WTC11 (cell line): ENCODE results near the gene FAM47E.

Source experiments
- CREB1 ChIP-seq: sonication (generic); formaldehyde crosslinking; IDR thresholded peaks from 2 replicates; pipeline ENCODE4 v1.8.0; 2023; ENCODE audit warnings: mild to moderate bottlenecking, missing genetic modification reagents
- KAT7 ChIP-seq: sonication (generic); formaldehyde crosslinking; IDR thresholded peaks from 2 replicates; pipeline ENCODE4 v1.8.1; 2023; ENCODE audit warnings: missing genetic modification reagents, mild to moderate bottlenecking, borderline replicate concordance
- NFYB ChIP-seq: sonication (generic); formaldehyde crosslinking; conservative IDR thresholded peaks from 2 replicates; pipeline ENCODE4 v1.8.0; 2022; ENCODE audit warnings: low read depth, missing genetic modification reagents
- SOX15 ChIP-seq: fragments of 250-450 bp; sonication (Bioruptor Pico); IDR thresholded peaks from 2 replicates; pipeline ENCODE4 v1.9.0; 2021; ENCODE audit warnings: mild to moderate bottlenecking
- TF ChIP-seq, protein P1 (sequence below): sonication (generic); formaldehyde crosslinking; IDR thresholded peaks from 2 replicates; pipeline ENCODE4 v1.8.1; 2023; ENCODE audit warnings: mild to moderate bottlenecking, missing genetic modification reagents, moderate library complexity
- TF ChIP-seq, protein P2 (sequence below): fragments of 200-600 bp; IDR thresholded peaks from 2 replicates; pipeline ENCODE4 v1.8.0; 2022; ENCODE audit warnings: antibody characterized with exemption
- TF ChIP-seq, protein P3 (sequence below): sonication (generic); formaldehyde crosslinking; IDR thresholded peaks from 2 replicates; pipeline ENCODE4 v1.8.0; 2022; ENCODE audit warnings: mild to moderate bottlenecking, missing genetic modification reagents
- TF ChIP-seq, protein P4 (sequence below): sonication (generic); formaldehyde crosslinking; IDR thresholded peaks from 2 replicates; pipeline ENCODE4 v1.8.1; 2022; ENCODE audit warnings: low read depth, missing genetic modification reagents, borderline replicate concordance

DNA sequence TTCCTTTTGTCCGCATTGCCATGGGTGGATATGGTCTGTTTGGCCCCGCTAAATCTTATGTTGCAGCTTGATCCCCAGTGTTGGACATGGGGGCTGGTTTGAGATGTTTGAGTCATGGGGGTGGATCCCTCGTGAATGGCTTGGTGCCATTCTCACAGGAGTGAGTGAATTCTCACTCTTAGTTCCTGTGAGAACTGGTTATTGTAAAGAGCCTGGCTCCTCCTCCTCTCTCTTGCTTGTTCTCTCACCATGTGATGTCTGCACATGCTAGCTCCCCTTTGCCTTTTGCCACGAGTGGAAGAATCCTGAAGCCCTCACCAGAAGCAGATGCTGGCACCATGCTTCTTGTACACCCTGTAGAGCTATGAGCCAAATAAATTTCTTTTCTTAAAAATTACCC lies 32.4 kb downstream of the FAM47E start:
- TF ChIP-seq, protein P1, sequence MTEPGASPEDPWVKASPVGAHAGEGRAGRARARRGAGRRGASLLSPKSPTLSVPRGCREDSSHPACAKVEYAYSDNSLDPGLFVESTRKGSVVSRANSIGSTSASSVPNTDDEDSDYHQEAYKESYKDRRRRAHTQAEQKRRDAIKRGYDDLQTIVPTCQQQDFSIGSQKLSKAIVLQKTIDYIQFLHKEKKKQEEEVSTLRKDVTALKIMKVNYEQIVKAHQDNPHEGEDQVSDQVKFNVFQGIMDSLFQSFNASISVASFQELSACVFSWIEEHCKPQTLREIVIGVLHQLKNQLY, result no peak
- TF ChIP-seq, protein P2, sequence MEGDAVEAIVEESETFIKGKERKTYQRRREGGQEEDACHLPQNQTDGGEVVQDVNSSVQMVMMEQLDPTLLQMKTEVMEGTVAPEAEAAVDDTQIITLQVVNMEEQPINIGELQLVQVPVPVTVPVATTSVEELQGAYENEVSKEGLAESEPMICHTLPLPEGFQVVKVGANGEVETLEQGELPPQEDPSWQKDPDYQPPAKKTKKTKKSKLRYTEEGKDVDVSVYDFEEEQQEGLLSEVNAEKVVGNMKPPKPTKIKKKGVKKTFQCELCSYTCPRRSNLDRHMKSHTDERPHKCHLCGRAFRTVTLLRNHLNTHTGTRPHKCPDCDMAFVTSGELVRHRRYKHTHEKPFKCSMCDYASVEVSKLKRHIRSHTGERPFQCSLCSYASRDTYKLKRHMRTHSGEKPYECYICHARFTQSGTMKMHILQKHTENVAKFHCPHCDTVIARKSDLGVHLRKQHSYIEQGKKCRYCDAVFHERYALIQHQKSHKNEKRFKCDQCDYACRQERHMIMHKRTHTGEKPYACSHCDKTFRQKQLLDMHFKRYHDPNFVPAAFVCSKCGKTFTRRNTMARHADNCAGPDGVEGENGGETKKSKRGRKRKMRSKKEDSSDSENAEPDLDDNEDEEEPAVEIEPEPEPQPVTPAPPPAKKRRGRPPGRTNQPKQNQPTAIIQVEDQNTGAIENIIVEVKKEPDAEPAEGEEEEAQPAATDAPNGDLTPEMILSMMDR, result no peak
- TF ChIP-seq CREB1 (CRISPR knock-in tag) (no peak), KAT7 (no peak), SOX15 (CRISPR knock-in tag) (no peak), NFYB (CRISPR knock-in tag) (no peak)
- TF ChIP-seq, protein P3, sequence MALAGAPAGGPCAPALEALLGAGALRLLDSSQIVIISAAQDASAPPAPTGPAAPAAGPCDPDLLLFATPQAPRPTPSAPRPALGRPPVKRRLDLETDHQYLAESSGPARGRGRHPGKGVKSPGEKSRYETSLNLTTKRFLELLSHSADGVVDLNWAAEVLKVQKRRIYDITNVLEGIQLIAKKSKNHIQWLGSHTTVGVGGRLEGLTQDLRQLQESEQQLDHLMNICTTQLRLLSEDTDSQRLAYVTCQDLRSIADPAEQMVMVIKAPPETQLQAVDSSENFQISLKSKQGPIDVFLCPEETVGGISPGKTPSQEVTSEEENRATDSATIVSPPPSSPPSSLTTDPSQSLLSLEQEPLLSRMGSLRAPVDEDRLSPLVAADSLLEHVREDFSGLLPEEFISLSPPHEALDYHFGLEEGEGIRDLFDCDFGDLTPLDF, result no peak
- TF ChIP-seq, protein P4, sequence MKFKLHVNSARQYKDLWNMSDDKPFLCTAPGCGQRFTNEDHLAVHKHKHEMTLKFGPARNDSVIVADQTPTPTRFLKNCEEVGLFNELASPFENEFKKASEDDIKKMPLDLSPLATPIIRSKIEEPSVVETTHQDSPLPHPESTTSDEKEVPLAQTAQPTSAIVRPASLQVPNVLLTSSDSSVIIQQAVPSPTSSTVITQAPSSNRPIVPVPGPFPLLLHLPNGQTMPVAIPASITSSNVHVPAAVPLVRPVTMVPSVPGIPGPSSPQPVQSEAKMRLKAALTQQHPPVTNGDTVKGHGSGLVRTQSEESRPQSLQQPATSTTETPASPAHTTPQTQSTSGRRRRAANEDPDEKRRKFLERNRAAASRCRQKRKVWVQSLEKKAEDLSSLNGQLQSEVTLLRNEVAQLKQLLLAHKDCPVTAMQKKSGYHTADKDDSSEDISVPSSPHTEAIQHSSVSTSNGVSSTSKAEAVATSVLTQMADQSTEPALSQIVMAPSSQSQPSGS (CRISPR knock-in tag), result no peak
